ENCODE measurements around the gene F2.
A peak's percentile ranks its signal among the peaks of the same experiment; 100 is the strongest.

The F2 gene

DNA sequence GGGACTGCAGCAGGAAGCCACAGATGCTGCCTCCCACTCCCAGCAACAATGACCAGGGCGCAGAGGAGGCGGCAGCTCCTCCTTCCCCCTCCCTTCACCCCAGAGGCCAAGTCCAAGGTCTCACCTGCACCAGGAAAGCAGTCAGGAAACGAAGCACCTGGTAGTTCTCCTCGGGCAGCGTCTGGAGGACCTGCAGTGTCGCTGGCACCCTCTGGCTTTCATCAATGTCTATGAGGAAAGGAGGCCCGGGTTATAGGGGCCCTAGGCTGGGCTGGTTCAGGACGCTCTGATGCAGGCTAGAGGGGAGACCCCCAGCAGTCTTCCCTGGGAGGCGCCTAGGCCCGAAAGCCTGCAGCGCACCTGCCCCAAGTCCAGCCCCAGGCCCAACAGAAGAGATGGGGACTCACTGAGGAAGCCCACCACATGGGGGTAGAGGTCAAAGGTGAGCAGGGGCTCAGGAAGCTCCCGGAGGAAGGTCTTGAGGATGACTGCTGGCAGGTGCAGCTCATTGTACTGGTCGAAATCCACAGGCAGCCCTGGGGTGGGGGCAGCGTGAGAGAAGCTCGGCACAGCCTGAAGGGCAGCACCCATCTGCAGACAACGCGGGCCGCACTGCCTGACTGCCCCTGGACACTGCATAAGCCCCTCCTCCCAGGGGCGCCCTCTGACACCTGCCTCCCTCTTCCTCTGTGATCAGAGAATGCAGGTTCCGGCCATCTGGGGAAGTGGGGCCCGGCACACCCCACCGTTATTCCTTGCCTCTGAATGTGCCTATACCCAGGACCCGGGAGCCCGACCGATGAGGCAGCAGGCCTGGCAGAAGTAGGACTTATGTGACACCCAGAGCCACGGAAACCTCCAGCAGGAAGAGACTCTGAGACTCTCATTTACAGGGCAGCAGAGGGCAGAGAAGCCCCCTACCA lies 39.5 kb upstream of the F2 start:
- no peak overlapping the region for H3K4me3 ChIP-seq (replicated peaks in 1 of 2; ENCODE audit: low read depth in 2 of 2, low read length in 2 of 2)
- TF ChIP-seq, protein P1, sequence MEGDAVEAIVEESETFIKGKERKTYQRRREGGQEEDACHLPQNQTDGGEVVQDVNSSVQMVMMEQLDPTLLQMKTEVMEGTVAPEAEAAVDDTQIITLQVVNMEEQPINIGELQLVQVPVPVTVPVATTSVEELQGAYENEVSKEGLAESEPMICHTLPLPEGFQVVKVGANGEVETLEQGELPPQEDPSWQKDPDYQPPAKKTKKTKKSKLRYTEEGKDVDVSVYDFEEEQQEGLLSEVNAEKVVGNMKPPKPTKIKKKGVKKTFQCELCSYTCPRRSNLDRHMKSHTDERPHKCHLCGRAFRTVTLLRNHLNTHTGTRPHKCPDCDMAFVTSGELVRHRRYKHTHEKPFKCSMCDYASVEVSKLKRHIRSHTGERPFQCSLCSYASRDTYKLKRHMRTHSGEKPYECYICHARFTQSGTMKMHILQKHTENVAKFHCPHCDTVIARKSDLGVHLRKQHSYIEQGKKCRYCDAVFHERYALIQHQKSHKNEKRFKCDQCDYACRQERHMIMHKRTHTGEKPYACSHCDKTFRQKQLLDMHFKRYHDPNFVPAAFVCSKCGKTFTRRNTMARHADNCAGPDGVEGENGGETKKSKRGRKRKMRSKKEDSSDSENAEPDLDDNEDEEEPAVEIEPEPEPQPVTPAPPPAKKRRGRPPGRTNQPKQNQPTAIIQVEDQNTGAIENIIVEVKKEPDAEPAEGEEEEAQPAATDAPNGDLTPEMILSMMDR (IDR thresholded peaks at IDR 0.05; ENCODE audit: low read depth, low read length): no peak
- no peak for DNase-seq (ENCODE audit: low read depth in 2 of 2)

DNA sequence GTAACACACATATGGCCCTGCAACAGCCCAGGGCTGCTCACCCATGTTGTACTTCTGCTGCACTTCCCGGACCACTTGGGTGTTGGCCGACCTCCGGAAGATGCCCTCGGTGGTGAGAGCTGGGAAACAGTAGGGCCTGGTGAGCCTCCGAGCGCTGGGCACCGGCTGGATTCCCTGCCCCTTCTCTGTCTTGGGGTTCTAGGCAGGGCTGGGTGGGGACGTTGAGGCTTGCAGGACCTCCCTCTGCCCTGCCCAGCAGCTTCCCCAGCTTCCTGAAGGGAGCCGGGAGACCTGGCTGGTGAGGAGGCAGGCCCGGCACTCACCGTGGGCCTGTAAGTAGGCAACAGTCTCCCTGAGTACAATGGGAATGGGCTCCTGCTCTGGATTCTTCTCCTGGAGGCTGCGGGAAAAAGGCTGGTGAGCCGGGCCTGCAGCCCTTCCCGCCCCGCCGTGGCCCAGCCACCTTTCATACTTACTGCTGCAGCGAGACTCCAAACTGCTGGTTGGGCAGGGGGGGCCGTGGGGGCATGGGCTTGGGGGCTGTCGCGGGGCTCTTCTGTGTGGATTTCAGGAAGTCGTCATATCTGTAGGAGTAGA lies 38.8 kb upstream of the F2 start:
- TF ChIP-seq, protein P1 (IDR thresholded peaks at IDR 0.05; ENCODE audit: low read depth, low read length): no peak
- H3K4me3 ChIP-seq (replicated peaks in 1 of 2; ENCODE audit: low read depth in 2 of 2, low read length in 2 of 2): no peak overlapping the region
- no peak for DNase-seq (ENCODE audit: low read depth in 2 of 2)

DNA sequence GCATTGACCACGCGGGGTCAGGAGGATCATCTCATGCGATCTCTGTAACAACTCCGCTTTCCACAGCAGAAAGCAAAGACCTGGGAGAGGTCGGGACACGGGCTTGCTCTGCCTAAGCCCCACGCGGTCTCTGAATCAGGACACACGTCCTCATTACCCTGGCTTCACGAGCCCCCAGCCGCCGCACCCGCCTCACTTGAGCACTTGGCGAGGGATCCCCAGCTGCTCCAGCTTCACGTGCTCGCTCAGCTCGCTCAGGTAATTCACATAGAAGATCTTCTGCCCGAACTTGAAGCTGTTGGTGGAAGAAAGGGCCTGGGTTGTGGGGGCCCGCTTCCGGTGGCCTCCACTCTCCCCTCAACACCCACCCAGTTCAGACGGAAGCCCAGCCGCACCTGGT lies 38.2 kb upstream of the F2 start:
- DNase-seq (ENCODE audit: low read depth in 2 of 2): no peak
- H3K4me3 ChIP-seq (replicated peaks in 1 of 2; ENCODE audit: low read depth in 2 of 2, low read length in 2 of 2): no peak overlapping the region
- TF ChIP-seq, protein P1 (IDR thresholded peaks at IDR 0.05; ENCODE audit: low read depth, low read length): no peak

DNA sequence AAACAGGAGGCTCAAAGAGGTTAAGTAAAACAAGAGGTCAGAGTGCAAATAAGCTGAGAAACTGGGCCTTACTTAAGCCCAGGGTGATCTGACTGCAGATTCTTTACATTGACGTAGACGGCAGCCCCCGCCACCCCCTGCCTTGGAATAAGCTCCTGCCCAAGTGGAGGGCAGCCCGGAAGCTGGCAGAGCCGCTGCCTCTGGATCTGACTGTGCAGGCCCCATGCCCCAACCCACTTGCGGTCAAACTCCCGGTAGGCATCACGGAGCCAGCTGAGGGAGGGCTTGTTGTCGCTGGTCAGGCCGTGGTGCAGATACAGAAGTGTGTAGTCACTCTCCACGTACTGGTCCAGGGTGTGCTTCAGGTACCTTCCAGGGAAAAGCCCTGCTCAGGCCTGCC lies 37.2 kb upstream of the F2 start:
- no peak overlapping the region for H3K4me3 ChIP-seq (replicated peaks in 1 of 2; ENCODE audit: low read depth in 2 of 2, low read length in 2 of 2)
- TF ChIP-seq, protein P1 (IDR thresholded peaks at IDR 0.05; ENCODE audit: low read depth, low read length): no peak
- no peak for DNase-seq (ENCODE audit: low read depth in 2 of 2)

DNA sequence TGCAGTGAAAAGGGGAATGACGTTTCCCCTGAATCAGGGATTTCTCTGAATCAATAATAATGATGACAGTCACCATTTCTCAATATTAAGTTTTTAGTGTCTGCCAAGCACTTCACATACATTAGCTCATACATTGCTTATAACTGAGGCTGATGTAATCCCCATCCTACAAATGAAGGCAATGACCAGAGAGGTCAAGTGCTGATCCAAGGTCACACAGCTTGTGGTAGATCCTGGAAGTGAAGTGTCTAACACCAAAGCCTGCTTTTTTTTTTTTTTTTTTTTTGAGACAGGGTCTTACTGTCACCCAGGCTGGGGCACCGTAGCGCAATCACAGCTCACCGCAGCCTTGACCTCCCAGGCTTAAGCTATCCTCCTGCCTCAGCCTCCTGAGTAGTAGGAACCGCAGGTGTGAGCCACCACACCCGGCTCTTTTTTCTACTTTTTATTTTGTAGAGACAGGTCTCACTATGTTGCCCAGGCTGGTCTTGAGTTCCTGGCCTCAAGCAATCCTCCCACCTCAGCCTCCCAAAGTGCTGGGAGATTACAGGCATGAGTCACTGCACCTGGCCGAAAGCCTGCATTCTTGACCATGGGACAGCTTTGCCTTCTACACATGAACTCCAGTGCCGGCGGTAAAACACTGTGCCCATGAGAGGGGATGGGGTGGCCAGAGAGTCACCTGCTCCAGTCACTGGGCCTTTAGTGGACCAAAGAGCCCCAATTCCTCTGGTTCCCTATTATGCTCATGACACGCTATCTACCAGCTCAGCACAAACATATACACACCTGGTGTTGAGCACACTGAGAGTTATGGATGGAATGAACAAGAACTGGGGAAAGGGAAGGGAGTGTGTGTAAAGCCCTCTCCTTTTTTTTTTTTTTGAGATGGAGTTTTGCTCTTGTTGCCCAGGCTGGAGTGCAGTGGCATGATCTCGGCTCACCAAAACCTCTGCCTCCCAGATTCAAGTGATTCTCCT lies 36.0 kb upstream of the F2 start:
- TF ChIP-seq, protein P1 (IDR thresholded peaks at IDR 0.05; ENCODE audit: low read depth, low read length): no peak

DNA sequence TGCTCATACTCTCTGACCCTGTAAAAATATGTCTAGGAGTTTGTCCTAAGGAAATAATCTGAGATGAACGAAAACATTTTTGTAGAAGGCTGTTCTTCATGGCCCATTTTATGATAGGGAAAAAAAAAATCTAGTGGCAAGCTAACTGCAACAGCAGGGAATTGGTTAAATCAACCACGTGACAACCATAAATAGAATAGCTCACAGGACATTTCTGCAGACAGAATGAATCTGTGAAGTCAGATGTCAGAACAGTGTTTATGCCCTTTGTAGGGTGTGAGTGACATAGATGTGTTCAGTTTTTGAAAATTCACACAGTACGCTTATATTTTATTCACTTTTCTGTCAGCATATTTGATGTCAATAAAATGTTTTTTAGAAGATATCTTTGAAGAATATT lies 34.6 kb upstream of the F2 start:
- no peak overlapping the region for H3K4me3 ChIP-seq (replicated peaks in 1 of 2; ENCODE audit: low read depth in 2 of 2, low read length in 2 of 2)
- DNase-seq (ENCODE audit: low read depth in 2 of 2): no peak
- TF ChIP-seq, protein P1 (IDR thresholded peaks at IDR 0.05; ENCODE audit: low read depth, low read length): no peak

More for the DNA sequence above, 36.0 kb upstream of the F2 start:
- DNase-seq (ENCODE audit: low read depth in 2 of 2): peak in 1 of 2 donors; percentile 49
- no peak overlapping the region for H3K4me3 ChIP-seq (replicated peaks in 1 of 2; ENCODE audit: low read depth in 2 of 2, low read length in 2 of 2)

Measured in cardiac fibroblast (primary cell).